Pancreas (tissue), 10 donors: ENCODE results near the gene LY6G6D. TPM values are rescaled to one million over a fixed set of nuclear protein-coding genes. Genes with fewer than 3 reads are reported as not detected.

ENCODE experiments used
- ATAC-seq, 4 donors: fragments of 200-7000 bp; cut with Tn5 transposase; one replicate each; pipeline versions ENCODE4 v1.8.0 to v1.9.1; 2020; ENCODE audit warnings: mild to moderate bottlenecking in 4 of 4, moderate library complexity in 4 of 4
- DNase-seq, 6 donors: peaks; one replicate each; pipeline ENCODE4 v3.0.0-alpha.2; 2020
- FAIRE-seq: peaks from 2 replicates; lab custom pipeline; 2012; peaks lifted over from hg19 to GRCh38; lab: Jason Lieb, UNC
- H3K27ac ChIP-seq, 4 donors: fragments of 200-600 bp; sonication (generic); 1 replicate in 3 of 4; 2 replicates in 1 of 4; pipeline versions ENCODE4 v1.5.0 to v1.8.0; 2020
- H3K27me3 ChIP-seq, 4 donors: fragments of 200-600 bp; one replicate each; pipeline ENCODE4 v1.8.0; 2021
- H3K36me3 ChIP-seq, 3 donors: fragments of 200-600 bp; sonication (generic) in 1 of 3; one replicate each; pipeline versions ENCODE4 v1.5.0 to v1.8.0; 2020 to 2021
- H3K4me1 ChIP-seq, 3 donors: fragments of 200-600 bp; one replicate each; pipeline ENCODE4 v1.8.0; 2021
- H3K4me3 ChIP-seq, 4 donors: fragments of 200-600 bp; sonication (generic) in 2 of 4; one replicate each; pipeline versions ENCODE4 v1.5.0 to v1.8.0; 2020 to 2021
- H3K9me3 ChIP-seq, 4 donors: fragments of 200-600 bp; one replicate each; pipeline ENCODE4 v1.8.0; 2021
- WGBS, 2 donors: extraction: QIAGEN DNeasy Blood & Tissue Kit; methylation state at CpG; one replicate each; pipeline ENCODE4 v1.1.7; 2013; 5-methylcytosine and 5-hydroxymethylcytosine counted together
- intact Hi-C, 3 donors: fragments of 100-400 bp; cut with DNase I; formaldehyde crosslinking; loops; one replicate each; pipeline versions ENCODE4 v1.11.1 to v1.14.2; 2022
- polyA plus RNA-seq, 2 donors: library from polyadenylated mRNA; stranded (reverse); fragments of 200-250 nt; gene quantifications; one replicate each; pipeline ENCODE4 v1.2.3, GENCODE V29; 2013
- total RNA-seq, 6 donors: library from RNA; stranded (reverse); fragmentation: NEBNext Ultra II Directional in 4 of 6; extraction: Animal tissue kit (Norgen Biotek cat#: 25700) in 4 of 6; gene quantifications; one replicate each; pipeline versions ENCODE4 v1.2.1 to v1.2.4, GENCODE V29; 2021 to 2023
- TF ChIP-seq, protein P1 (sequence below), 4 donors: fragments of 200-600 bp; sonication (generic) in 3 of 4; IDR thresholded peaks; one replicate each; pipeline versions ENCODE4 v1.5.0 to v1.8.0; 2021; ENCODE audit warnings: antibody characterized with exemption in 4 of 4
- donor health status: healthy with polysubstance abuse.
- donor health status: DM: no; HTN: no; CAD: no; lungs with moderate emphysema.
- donor health status: DM: no; HTN: no; CAD: no.
- donor health status: control.
- donor health status: control.
- donor health status: Bipolar disorder and iron deficiency.
- donor health status: DM: yes; HTN: yes; CAD: no.
- donor health status: DM: no; HTN: no; CAD: no.
- donor health status: DM: no; HTN: no; CAD: no.
- donor health status: DM: yes; HTN: yes; CAD: no.

The LY6G6D gene
- total and polyA plus RNA-seq, 8 donors, result not detected

DNA sequence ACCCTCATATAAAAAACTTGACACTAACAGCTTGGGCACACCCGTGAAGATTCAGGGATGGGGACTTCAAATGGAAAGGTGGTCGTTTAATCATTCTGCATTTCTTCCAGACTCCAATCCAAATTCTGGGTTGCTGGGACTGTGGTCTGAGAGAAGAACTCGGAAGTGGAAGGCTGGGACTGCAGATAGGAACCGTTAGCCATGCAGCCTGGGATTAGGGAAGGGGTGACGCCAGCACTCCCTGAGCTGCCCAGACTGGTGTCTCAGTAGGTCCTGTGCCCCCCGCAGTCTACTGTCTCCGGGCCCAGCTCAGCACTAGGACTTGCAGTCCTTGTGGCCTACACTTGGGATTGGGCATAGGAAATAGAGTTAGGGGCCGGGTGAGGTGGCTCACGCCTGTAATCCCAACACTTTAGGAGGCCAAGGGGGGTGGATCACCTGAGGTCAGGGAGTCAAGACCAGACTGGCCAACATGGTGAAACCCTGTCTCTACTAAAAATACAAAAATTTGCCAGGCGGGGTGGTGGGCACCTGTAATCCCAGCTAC lies 21.7 kb downstream of the LY6G6D start:
- FAIRE-seq, result no peak

DNA sequence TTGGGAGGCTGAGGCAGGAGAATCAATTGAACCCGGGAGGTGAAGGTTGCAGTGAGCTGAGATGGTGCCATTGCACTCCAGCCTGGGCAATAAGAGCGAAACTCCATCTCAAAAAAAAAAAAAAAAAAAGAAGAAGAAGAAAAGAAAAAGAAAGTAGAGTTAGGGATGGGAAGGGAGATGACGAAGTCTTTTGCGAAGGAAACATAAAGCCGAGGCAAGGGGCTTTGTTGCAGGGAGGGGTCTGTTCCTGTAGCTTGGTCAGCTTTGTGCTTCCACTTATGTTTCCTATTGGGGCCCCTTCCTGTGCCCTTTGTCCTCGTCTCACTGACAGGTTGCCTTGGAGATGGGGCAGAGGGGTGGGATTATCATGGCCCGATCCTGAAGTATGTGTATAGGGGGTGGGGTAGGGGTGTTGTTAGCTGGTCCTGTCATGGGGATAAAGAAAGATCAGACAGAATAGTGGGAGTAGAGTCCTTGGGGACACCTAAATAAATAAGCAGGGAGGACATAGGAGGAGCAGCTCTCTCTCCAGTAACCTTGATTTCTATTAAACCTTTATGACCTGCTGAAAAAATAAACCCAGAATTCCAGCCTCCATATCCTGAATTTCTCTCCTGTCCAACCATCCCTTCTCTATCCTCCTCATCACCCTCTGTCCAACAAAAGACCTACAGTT lies 22.3 kb downstream of the LY6G6D start:
- Histone ChIP-seq H3K9me3 (no peaks in the 10 kb centered on the region), H3K36me3 (peaks cover 0 to 11% (median 10%) of the 10 kb centered on the region in 3 donors), H3K27ac (peak overlapping the region; percentile 58 to 92 (median 86)), H3K4me3 (peak overlapping the region in 1 of 4 donors; percentile 62), H3K4me1 (peaks cover 22 to 33% (median 30%) of the 10 kb centered on the region in 3 donors), H3K27me3 (no peaks in the 10 kb centered on the region)
- intact Hi-C loops, result no loop called here
- TF ChIP-seq, protein P1, sequence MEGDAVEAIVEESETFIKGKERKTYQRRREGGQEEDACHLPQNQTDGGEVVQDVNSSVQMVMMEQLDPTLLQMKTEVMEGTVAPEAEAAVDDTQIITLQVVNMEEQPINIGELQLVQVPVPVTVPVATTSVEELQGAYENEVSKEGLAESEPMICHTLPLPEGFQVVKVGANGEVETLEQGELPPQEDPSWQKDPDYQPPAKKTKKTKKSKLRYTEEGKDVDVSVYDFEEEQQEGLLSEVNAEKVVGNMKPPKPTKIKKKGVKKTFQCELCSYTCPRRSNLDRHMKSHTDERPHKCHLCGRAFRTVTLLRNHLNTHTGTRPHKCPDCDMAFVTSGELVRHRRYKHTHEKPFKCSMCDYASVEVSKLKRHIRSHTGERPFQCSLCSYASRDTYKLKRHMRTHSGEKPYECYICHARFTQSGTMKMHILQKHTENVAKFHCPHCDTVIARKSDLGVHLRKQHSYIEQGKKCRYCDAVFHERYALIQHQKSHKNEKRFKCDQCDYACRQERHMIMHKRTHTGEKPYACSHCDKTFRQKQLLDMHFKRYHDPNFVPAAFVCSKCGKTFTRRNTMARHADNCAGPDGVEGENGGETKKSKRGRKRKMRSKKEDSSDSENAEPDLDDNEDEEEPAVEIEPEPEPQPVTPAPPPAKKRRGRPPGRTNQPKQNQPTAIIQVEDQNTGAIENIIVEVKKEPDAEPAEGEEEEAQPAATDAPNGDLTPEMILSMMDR (IDR thresholded peaks at IDR 0.05), result no peak
- DNase-seq, result no peak
- no peak for FAIRE-seq
- WGBS, 2 donors, result 49 to 50% methylated on average over 7 of the region's 7 CpGs
- ATAC-seq, result no peak

More for the DNA sequence above, 21.7 kb downstream of the LY6G6D start:
- intact Hi-C loops, result no loop called here
- Histone ChIP-seq H3K4me1 (peaks cover 22 to 33% (median 30%) of the 10 kb centered on the region in 3 donors), H3K27me3 (no peaks in the 10 kb centered on the region), H3K9me3 (no peaks in the 10 kb centered on the region), H3K4me3 (peak overlapping the region in 2 of 4 donors; percentile 62 to 69), H3K27ac (peak overlapping the region; percentile 70 to 92 (median 82)), H3K36me3 (peaks cover 0 to 17% (median 15%) of the 10 kb centered on the region in 3 donors)
- ATAC-seq (no peak), DNase-seq (peak in 1 of 6 donors; percentile 45)
- TF ChIP-seq, protein P1 (IDR thresholded peaks at IDR 0.05), result no peak
- WGBS, 2 donors, result 37 to 44% methylated on average over 10 of the region's 10 CpGs

DNA sequence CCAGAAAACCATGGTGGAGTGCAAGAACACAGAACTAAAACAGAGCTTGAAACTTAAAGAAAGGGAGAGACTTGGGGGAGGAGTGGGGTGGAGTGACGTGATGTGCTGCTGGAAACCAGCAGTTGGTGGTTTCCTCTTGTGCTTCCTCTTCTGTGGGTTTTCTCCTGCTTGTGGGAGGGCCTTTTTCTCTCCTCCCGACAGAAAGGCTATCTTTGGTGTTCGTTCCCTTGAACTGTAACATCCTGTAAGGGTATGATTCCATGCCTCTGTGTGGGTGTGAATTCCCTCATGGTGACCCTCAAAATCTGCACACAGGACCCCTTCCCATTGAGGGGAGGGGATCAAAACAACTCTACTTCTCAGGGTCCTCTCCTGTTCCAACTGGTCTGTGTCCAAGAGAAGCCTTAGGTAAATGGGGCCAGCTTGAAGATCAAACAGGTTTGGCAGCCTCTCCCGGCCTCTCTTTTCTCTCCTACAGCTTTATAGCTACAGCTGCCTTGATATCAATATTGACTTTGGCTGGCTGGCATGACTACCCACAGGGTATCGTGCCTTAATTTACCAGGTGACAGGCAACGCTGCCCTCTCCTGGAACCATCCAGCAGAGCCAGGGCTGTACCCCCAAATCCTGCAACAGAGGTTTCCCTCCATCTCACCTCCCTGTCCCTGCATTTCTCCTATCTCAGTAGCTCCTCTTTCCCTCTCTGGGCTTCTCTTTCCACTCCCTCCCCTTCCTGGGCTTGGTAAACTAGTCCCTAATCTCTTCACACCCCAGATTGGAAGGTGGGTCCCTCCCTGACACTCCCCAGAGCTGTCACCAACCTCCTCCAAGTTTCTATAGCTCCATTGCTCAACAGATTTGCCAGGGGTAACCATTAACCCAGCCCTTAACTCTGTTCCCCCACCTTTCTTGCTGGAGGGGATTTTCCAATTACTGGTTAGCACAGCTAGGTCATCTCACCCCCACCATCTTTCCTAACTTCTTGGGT lies 23.1 kb downstream of the LY6G6D start:
- H3K9me3 ChIP-seq, result no peaks in the 10 kb centered on the region
- TF ChIP-seq, protein P1 (IDR thresholded peaks at IDR 0.05), result no peak
- H3K36me3 ChIP-seq, result peaks cover 0 to 4% (median 2%) of the 10 kb centered on the region in 3 donors
- DNase-seq (peak in 4 of 6 donors; percentile 52 to 80 (median 55)), ATAC-seq (peak in 3 of 4 donors; percentile 29 to 38 (median 30)), FAIRE-seq (no peak)
- WGBS, 2 donors, result 2 to 6% methylated on average over 6 of the region's 6 CpGs
- H3K4me3 ChIP-seq, result no peak overlapping the region
- no peaks in the 10 kb centered on the region for H3K27me3 ChIP-seq
- peak overlapping the region; percentile 58 to 92 (median 86) for H3K27ac ChIP-seq
- peaks cover 22 to 33% (median 30%) of the 10 kb centered on the region in 3 donors for H3K4me1 ChIP-seq
- intact Hi-C loops, result no loop called here

DNA sequence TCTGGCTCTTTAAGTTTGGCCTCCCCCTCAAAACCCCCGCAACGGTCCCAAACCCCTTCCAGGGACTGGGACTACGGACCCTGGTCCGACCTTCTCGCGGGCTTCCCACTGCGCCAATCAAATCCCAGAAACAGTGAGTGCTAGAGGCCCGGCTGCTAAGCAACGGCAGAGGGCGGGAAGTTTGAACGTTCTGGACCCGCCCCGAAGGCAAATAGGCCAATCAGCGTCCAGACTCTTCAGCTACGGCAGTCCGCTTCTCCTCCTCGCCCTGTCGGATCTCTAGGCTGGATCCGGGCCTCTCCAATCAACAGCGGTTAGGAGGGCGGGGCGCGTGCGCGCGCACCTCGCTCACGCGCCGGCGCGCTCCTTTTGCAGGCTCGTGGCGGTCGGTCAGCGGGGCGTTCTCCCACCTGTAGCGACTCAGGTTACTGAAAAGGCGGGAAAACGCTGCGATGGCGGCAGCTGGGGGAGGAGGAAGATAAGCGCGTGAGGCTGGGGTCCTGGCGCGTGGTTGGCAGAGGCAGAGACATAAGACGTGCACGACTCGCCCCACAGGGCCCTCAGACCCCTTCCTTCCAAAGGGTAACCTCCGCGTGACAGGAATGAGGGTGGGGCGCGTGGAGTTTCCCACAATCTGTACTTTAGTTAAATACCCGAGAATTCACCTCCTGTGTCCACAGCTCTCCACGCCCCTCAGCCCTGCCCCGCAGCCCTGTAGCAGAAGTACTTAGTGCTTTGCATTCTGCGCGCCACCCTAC lies 24.7 kb downstream of the LY6G6D start, which contains the start of gene MSH5:
TSS of gene MSH5 (plus strand) at position 367 of the 758 bp plus-strand sequence. CDS start 462 bp downstream, outside the sequence.
- H3K4me1 ChIP-seq, result peaks cover 22 to 30% (median 29%) of the 10 kb centered on the region in 3 donors
- peak within 1 kb of the TSS; percentile 9 to 92 (median 86) for H3K27ac ChIP-seq
- intact Hi-C loops, result no loop called here
- H3K36me3 ChIP-seq, result no peaks in the 10 kb centered on the region
- WGBS, 2 donors, result 0 to 1% methylated on average over 56 to 58 of the region's 58 CpGs
- no peak for FAIRE-seq
- peak within 1 kb of the TSS; percentile 54 to 80 (median 63) for H3K4me3 ChIP-seq
- ATAC-seq, result peak; percentile 86 to 92 (median 89)
- no peaks in the 10 kb centered on the region for H3K9me3 ChIP-seq
- H3K27me3 ChIP-seq, result no peaks in the 10 kb centered on the region
- DNase-seq, result peak; percentile 94 to 98 (median 98)
- TF ChIP-seq, protein P1 (IDR thresholded peaks at IDR 0.05), result no peak
